ENCODE results near the gene SLC10A7.

- no peak for TF ChIP-seq POLR2A (IDR thresholded peaks at IDR 0.05)
- TF ChIP-seq POLR2AphosphoS5 (IDR thresholded peaks at IDR 0.05) = no peak
- TF ChIP-seq CTCF (IDR thresholded peaks at IDR 0.05) = no peak
- TF ChIP-seq EP300 (IDR thresholded peaks at IDR 0.05) = no peak
These were observed 206.6 kb downstream of the SLC10A7 start for GRCh38 chr4:146315184-146315583.
